ENCODE results near the gene TRPC4AP.

- TF ChIP-seq POLR2A (IDR thresholded peaks at IDR 0.05) (no peak), CTCF (IDR thresholded peaks at IDR 0.05) (no peak)
Measured at GRCh38 chr20:35088231-35089145, 4.1 kb downstream of the TRPC4AP start.
